Fibroblast of villous mesenchyme (primary cell): Measurements from ENCODE around the gene PML. TPM values are rescaled to one million over a fixed set of nuclear protein-coding genes. Genes with fewer than 3 reads are reported as not detected.

Source experiments
- DNase-seq: peaks from one replicate; pipeline ENCODE4 v3.0.0-alpha.2; 2010; ENCODE audit warnings: low read depth
- H3K4me3 ChIP-seq: 2 replicates; pipeline ENCODE4 v1.5.1; 2011; ENCODE audit warnings: low read depth, mild to moderate bottlenecking, low read length
- total RNA-seq: library from RNA; depleted of rRNA; stranded (reverse); fragments of >200 nt; gene quantifications from 2 replicates; pipeline ENCODE4 v1.2.3, GENCODE V29; 2012
- TF ChIP-seq, protein P1 (sequence below): IDR thresholded peaks from 2 replicates; pipeline ENCODE4 v1.5.1; 2012; ENCODE audit warnings: low read depth, mild to moderate bottlenecking, low read length; ENCODE audit not compliant: insufficient read depth

PML gene
- total RNA-seq, 1 donor, result 56.1 TPM

DNA sequence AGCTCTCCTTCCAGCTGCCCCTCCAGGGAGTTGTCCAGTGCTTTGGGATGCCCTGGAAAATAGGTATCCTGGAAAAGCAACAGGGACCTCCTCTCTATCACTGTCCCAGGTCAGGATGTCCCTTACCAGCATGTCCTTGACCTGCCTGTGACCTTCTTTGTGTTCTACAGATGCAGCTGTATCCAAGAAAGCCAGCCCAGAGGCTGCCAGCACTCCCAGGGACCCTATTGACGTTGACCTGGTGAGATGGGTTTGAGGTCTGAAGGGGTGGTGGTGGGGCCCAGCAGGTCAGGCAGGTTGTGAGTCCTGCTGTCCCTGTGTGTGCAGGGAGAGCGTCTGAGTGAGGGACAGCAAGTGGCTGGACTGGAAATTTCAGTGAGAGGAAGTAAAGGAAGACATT, 30.2 kb downstream of the PML start:
- TF ChIP-seq, protein P1, sequence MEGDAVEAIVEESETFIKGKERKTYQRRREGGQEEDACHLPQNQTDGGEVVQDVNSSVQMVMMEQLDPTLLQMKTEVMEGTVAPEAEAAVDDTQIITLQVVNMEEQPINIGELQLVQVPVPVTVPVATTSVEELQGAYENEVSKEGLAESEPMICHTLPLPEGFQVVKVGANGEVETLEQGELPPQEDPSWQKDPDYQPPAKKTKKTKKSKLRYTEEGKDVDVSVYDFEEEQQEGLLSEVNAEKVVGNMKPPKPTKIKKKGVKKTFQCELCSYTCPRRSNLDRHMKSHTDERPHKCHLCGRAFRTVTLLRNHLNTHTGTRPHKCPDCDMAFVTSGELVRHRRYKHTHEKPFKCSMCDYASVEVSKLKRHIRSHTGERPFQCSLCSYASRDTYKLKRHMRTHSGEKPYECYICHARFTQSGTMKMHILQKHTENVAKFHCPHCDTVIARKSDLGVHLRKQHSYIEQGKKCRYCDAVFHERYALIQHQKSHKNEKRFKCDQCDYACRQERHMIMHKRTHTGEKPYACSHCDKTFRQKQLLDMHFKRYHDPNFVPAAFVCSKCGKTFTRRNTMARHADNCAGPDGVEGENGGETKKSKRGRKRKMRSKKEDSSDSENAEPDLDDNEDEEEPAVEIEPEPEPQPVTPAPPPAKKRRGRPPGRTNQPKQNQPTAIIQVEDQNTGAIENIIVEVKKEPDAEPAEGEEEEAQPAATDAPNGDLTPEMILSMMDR, result no peak
- no peak for DNase-seq
- no peak overlapping the region for H3K4me3 ChIP-seq

DNA sequence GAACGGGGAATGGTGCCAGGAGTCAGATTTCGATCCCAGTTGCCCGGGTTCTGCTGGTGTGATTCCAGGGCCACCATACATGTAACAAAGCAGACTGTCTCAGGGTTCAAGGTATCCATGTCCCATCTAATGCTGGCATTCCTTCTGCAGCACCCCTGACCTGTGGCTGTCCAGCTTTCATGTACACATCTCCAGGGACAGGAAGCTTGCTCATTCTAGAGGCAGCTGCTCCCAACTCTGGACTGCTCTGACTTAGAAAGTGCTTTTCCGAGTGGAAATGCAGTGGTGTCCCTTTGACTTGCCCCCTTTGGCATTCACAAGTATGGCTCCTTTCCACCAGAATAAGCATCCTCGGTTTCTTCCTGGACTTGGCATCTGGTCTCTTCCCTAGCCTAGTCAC, 30.9 kb downstream of the PML start:
- DNase-seq, result peak; percentile 29
- TF ChIP-seq, protein P1, result no peak
- no peak overlapping the region for H3K4me3 ChIP-seq

DNA sequence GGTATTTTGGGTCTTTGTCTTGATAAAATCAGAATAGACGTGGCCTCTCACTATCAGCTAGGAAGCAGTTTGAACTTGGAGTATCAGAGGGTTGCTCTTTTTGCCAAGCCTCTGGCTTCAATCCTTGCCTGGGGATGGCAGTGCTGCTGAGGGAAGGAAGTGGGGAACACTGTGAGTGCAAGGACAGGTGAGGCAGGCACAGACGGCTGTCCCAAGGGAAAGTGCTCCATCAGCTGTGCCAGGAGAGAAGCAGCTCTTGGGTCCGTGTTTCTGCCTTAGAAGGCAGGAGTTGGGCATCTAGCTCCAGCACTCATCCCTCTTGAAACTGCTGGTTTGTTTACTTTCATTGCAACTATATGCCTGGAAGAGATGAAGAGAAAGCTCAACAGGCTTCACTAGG, 33.2 kb downstream of the PML start:
- no peak overlapping the region for H3K4me3 ChIP-seq
- TF ChIP-seq, protein P1, result no peak
- DNase-seq, result no peak

DNA sequence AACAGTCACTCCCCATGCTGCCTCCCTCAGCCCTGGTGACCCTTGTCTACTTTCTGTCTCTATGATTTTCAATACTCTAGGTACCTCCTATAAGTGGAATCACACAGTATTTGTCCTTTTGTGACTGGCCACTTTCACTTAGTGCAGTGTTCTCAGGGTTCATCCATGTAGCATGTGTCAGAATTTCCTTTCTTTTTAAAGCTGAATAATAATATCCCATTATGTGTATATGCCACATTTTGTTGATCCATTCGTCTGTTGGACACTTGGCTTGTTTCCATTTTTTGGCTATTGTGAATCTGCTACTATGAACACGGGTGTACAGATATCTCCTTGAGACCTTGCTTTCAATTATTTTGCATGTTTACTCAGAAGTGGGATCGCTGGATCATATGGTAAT, 34.1 kb downstream of the PML start:
- H3K4me3 ChIP-seq, result no peak overlapping the region
- no peak for DNase-seq
- TF ChIP-seq, protein P1, result no peak

DNA sequence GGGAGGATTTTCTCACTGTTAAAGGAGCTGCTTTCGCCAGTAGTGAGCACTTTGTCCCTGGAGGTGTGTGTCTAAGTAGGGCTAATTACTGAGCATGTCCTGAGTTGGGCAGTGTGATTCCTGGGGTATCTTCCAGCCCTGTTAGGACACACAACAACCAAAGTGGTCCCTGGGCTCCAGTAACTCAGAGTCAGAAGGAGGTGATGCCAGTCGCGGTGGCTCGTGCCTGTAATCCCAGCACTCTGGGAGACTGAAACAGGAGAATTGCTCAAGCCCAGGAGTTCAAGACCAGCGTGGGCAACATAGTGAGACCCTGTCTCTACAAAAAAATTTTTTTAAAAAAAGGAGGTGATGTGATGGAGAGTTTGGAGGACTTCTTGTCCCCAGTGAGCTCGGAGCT, 37.5 kb downstream of the PML start:
- TF ChIP-seq, protein P1, result no peak
- no peak for DNase-seq
- no peak overlapping the region for H3K4me3 ChIP-seq

DNA sequence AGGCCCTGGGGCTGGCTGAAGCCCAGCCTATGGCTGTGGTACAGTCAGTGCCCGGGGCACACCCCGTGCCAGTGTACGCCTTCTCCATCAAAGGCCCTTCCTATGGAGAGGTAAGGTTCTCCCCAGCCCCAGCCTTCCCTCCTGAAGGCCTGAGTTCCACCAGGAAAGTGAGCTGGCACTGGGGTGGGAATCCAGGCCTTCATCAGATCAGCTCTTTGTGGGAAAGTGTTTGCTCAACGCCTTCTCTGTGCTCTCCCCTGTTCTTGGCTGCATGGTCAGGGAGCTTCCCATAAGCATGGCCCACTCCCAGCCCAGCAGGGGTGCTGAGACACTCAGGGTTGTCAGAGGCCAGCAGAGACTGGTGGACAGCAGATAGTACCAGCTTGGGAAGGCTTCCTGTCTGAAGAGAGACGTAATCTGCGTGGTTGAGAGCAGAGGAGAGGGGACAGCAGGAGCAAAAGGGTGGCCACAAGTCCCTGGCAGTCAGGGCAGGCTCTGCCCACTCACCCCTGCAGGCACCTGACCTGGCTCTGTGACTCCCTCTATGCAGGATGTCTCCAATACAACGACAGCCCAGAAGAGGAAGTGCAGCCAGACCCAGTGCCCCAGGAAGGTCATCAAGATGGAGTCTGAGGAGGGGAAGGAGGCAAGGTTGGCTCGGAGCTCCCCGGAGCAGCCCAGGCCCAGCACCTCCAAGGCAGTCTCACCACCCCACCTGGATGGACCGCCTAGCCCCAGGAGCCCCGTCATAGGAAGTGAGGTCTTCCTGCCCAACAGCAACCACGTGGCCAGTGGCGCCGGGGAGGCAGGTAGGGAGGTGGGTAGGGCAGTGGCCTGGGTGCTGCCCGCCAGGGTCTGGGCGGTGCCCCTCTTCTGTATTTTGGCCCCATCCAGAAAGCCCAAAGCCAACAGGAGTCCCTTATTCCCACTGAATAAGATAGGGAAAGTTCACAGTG, 38.4 kb downstream of the PML start:
- no peak overlapping the region for H3K4me3 ChIP-seq
- TF ChIP-seq, protein P1, result no peak
- DNase-seq, result no peak
